AG09309 (cell line): ENCODE measurements around the gene LRRN1.

Source experiments
- DNase-seq: peaks from one replicate; pipeline ENCODE4 v3.0.0-alpha.2; 2010; ENCODE audit warnings: low read depth
- H3K4me3 ChIP-seq: 2 replicates; pipeline ENCODE4 v1.5.1; 2011; ENCODE audit warnings: mild to moderate bottlenecking, low read depth, low read length, moderate library complexity; ENCODE audit not compliant: control insufficient read depth
- TF ChIP-seq, protein P1 (sequence below): IDR thresholded peaks from 2 replicates; pipeline ENCODE4 v1.5.1; 2011; ENCODE audit warnings: mild to moderate bottlenecking, low read depth, low read length, inconsistent platforms; ENCODE audit not compliant: insufficient read depth, control insufficient read depth; ENCODE audit errors: missing control alignments

Gene LRRN1

DNA sequence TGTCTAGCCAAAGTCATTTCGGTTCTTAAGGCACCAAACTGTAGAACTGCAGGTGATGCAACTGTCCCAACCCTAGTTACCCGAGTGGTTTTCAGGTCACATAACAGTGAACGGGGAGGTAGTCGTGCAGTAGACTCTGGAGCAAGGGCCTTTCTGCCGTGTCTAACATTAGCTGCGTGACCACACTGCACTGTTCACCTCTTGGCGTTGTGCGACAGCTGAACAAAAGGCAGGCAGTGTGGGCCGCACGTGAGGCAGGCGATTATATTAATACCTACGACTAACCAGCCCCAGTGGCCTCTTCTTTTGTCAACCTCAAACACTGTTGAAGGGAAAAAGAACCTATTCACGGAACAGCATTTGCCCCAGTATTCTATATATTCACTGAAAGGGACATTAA lies 2.8 kb downstream of the LRRN1 start:
- TF ChIP-seq, protein P1, sequence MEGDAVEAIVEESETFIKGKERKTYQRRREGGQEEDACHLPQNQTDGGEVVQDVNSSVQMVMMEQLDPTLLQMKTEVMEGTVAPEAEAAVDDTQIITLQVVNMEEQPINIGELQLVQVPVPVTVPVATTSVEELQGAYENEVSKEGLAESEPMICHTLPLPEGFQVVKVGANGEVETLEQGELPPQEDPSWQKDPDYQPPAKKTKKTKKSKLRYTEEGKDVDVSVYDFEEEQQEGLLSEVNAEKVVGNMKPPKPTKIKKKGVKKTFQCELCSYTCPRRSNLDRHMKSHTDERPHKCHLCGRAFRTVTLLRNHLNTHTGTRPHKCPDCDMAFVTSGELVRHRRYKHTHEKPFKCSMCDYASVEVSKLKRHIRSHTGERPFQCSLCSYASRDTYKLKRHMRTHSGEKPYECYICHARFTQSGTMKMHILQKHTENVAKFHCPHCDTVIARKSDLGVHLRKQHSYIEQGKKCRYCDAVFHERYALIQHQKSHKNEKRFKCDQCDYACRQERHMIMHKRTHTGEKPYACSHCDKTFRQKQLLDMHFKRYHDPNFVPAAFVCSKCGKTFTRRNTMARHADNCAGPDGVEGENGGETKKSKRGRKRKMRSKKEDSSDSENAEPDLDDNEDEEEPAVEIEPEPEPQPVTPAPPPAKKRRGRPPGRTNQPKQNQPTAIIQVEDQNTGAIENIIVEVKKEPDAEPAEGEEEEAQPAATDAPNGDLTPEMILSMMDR = no peak
- H3K4me3 ChIP-seq = no peak overlapping the region
- no peak for DNase-seq

DNA sequence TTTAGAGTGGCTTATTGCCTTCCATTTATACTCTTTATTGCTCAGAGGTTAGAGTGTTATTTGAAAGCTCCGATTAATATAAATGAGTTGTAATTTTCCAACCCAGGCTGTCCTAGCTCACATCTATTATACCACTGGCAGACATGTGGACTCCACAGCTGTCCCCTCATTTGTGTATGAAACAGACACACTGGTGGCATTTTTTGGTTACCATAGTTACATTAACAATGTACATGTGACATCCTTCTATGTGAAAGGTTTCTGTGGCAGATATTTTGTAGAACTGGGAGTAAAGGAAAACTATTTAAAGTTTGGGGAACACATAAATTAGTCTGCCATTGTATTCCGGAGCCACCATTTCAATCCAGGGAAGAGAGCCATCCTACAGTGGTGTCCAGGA lies 5.3 kb downstream of the LRRN1 start:
- TF ChIP-seq, protein P1 = no peak
- DNase-seq = no peak
- H3K4me3 ChIP-seq = no peak overlapping the region

DNA sequence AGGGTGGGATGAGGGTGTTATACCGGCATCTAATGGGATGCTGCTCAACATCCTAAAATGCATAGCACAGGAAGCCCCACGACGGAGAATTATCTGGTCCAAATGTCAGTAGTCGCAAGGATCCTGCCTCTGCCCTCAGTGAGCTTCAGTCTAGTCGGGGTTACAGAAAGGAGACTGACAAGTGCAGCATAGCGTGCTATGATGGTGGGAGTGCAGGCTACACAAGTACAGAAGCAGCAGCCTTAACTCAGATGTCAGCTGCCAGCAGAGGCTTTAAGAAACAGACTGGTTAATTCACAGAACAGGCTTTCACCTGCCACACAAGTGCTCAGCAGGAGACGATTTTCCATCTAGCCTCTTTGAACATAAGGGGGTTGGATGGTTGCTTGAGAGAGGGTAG lies 6.9 kb downstream of the LRRN1 start:
- no peak overlapping the region for H3K4me3 ChIP-seq
- TF ChIP-seq, protein P1 = no peak
- DNase-seq = no peak

- TF ChIP-seq, protein P1 = no peak
- no peak overlapping the region for H3K4me3 ChIP-seq
- no peak for DNase-seq
These were observed 7.6 kb downstream of the LRRN1 start for GRCh38 chr3:3806856-3807255.

- TF ChIP-seq, protein P1 = no peak
- DNase-seq = no peak
- no peak overlapping the region for H3K4me3 ChIP-seq
These were observed 13.8 kb downstream of the LRRN1 start for GRCh38 chr3:3813013-3813412.

GRCh38 chr3:3815206-3815605 lies 16.0 kb downstream of the LRRN1 start:
- no peak for DNase-seq
- no peak overlapping the region for H3K4me3 ChIP-seq
- TF ChIP-seq, protein P1 = no peak

DNA sequence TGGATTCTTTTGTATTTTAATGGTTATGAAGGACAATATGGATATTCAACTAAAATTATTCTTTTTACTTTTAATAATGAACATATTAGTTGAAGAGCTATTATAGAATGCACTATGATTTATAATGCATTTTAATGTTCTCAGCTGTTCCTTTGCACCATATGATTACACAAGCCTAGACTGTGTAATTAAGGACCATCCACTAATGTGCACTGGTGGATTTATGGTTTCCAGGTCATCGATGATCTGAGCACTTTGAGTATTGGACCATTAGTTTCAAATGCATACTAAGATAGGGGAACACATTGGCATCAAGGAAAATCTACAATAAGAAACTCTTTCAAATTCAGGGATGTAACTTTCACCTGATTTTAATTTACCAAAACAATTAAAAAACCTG lies 16.8 kb downstream of the LRRN1 start:
- DNase-seq = no peak
- TF ChIP-seq, protein P1 = no peak
- no peak overlapping the region for H3K4me3 ChIP-seq
